Smooth muscle cell (in vitro differentiated cells): ENCODE results near the gene ATG7. TPM values are rescaled to one million over a fixed set of nuclear protein-coding genes. Genes with fewer than 3 reads are reported as not detected.

ENCODE experiments used
- DNase-seq: peaks from one replicate; lab custom pipeline; 2025; ENCODE audit not compliant: unreplicated experiment; lab: John Stamatoyannopoulos, UW
- H2AFZ ChIP-seq: fragments of 200-600 bp; sonication (generic); 2 replicates; pipeline ENCODE4 v1.6.0; 2016; ENCODE audit warnings: antibody characterized with exemption, low read depth, mild to moderate bottlenecking
- H3F3A ChIP-seq: fragments of 200-600 bp; sonication (generic); 2 replicates; pipeline ENCODE4 v1.6.0; 2017; ENCODE audit warnings: antibody characterized with exemption, low read depth
- H3K27ac ChIP-seq: fragments of 200-600 bp; sonication (generic); 2 replicates; pipeline ENCODE4 v1.5.1; 2016; ENCODE audit warnings: low read depth, mild to moderate bottlenecking
- H3K27me3 ChIP-seq: fragments of 200-600 bp; sonication (generic); 2 replicates; pipeline ENCODE4 v1.6.1; 2016; ENCODE audit warnings: low read depth, mild to moderate bottlenecking
- H3K36me3 ChIP-seq: fragments of 200-600 bp; sonication (generic); 2 replicates; pipeline ENCODE4 v1.5.1; 2016; ENCODE audit warnings: low read depth
- H3K4me1 ChIP-seq: fragments of 200-600 bp; sonication (generic); 2 replicates; pipeline ENCODE4 v1.5.1; 2016; ENCODE audit warnings: low read depth
- H3K4me2 ChIP-seq: fragments of 200-600 bp; sonication (generic); 2 replicates; pipeline ENCODE4 v1.6.0; 2016; ENCODE audit warnings: mild to moderate bottlenecking
- H3K4me3 ChIP-seq: fragments of 200-600 bp; sonication (generic); 2 replicates; pipeline ENCODE4 v1.5.1; 2016; ENCODE audit warnings: mild to moderate bottlenecking
- H3K79me2 ChIP-seq: fragments of 200-600 bp; sonication (generic); 2 replicates; pipeline ENCODE4 v1.6.0; 2016; ENCODE audit warnings: low read depth, mild to moderate bottlenecking
- H3K9ac ChIP-seq: fragments of 200-600 bp; sonication (generic); 2 replicates; pipeline ENCODE4 v1.6.0; 2016; ENCODE audit warnings: low read depth
- H3K9me3 ChIP-seq: fragments of 200-600 bp; sonication (generic); replicated peaks from 2 replicates; pipeline ENCODE4 v1.5.1; 2016; ENCODE audit warnings: low read depth
- H4K20me1 ChIP-seq: fragments of 200-600 bp; sonication (generic); 2 replicates; pipeline ENCODE4 v1.6.0; 2016; ENCODE audit warnings: low read depth
- WGBS: methylation state at CpG from one replicate; pipeline ENCODE4 v1.1.7; 2016; ENCODE audit warnings: low lambda C conversion rate; 5-methylcytosine and 5-hydroxymethylcytosine counted together
- polyA plus RNA-seq: library from polyadenylated mRNA; unstranded; fragments of >200 nt; fragmentation: Nextera tagmentation; extraction: Ambion mirVana; gene quantifications from 2 replicates; pipeline ENCODE4 v1.2.1, GENCODE V29; 2016
- total RNA-seq: library from RNA; depleted of rRNA; stranded (reverse); fragments of >200 nt; gene quantifications from 2 replicates; pipeline ENCODE4 v1.2.3, GENCODE V29; 2014
- TF ChIP-seq, protein P1 (sequence below): fragments of 200-600 bp; sonication (generic); IDR thresholded peaks from 2 replicates; pipeline ENCODE4 v1.5.1; 2017; ENCODE audit warnings: borderline replicate concordance, mild to moderate bottlenecking, antibody characterized with exemption; ENCODE audit not compliant: insufficient read depth, poor library complexity, severe bottlenecking

The ATG7 gene
- total and polyA plus RNA-seq, 2 experiments from 2014 or later: 19.4 to 40.3 TPM

DNA sequence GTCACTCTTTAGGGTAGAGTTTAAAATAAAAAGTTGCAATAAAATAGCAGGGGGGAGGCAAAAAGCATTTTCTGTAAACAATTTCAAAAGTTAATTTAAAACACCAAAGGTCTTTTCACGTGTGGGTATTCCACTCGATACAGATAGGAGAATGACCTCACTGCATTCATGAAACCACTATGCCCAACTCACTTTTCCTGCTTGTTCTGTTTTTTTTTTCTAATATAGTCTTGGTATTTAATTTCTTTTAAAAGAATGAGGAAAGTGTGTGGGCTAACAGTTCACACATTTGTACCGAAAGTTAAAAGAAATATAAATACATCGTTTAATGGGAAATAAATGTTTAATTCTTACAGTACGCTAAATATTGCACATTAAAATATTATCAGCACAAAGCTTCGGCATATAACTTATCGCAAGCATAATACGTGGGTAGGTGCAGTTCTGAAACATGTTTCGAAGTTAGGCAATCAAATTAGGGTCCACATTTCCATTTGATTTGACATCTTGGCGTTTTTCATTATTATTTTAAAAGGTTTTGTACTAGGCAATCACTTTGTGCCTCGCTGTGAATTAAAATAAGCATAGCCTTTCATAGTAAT is 330.1 kb downstream of the ATG7 start:
- Histone ChIP-seq H3F3A (peaks cover 43% of the 10 kb centered on the region), H4K20me1 (peaks cover 6% of the 10 kb centered on the region)
- TF ChIP-seq, protein P1, sequence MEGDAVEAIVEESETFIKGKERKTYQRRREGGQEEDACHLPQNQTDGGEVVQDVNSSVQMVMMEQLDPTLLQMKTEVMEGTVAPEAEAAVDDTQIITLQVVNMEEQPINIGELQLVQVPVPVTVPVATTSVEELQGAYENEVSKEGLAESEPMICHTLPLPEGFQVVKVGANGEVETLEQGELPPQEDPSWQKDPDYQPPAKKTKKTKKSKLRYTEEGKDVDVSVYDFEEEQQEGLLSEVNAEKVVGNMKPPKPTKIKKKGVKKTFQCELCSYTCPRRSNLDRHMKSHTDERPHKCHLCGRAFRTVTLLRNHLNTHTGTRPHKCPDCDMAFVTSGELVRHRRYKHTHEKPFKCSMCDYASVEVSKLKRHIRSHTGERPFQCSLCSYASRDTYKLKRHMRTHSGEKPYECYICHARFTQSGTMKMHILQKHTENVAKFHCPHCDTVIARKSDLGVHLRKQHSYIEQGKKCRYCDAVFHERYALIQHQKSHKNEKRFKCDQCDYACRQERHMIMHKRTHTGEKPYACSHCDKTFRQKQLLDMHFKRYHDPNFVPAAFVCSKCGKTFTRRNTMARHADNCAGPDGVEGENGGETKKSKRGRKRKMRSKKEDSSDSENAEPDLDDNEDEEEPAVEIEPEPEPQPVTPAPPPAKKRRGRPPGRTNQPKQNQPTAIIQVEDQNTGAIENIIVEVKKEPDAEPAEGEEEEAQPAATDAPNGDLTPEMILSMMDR: no peak

DNA sequence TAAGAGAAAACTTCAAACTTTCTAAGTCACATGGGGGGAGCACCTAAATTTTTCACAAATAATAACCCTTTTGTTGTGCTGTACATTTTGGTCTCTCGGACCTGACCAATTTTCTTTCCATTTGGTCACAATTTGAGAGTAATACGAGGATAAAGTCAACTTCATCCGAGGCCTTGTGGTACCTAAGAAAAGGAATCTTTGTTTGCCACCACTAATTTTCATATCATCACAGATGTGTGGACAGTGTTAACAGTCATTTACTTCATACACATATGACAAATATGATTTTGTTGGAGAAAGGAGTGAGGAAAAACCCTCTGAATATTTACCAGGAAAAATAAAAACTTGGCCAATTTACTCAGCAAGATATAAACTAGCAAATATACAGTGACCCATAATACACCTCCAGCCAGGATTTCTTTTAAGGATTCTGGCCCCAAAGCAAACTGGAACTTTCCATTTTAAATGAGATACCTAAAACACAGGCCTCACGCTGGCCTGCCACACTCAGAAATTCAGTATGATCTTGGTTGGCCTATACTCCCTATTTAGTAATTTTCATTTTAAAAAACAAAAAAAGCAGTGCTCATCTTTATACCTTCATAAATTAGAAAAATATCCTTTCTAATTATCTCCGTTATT is 330.8 kb downstream of the ATG7 start:
- no peak for DNase-seq
- TF ChIP-seq, protein P1: no peak
- H3K9ac ChIP-seq: peak overlapping the region; percentile 89
- H3K27me3 ChIP-seq: no peaks in the 10 kb centered on the region
- peaks cover 58% of the 10 kb centered on the region for H3K4me1 ChIP-seq
- peaks cover 45% of the 10 kb centered on the region for H3F3A ChIP-seq
- H3K4me3 ChIP-seq: no peak overlapping the region
- whole genome bisulfite sequencing: 86% methylated on average over 5 of the region's 5 CpGs
- peaks cover 78% of the 10 kb centered on the region for H3K79me2 ChIP-seq
- peak overlapping the region; percentile 67 for H3K4me2 ChIP-seq
- H4K20me1 ChIP-seq: peaks cover 11% of the 10 kb centered on the region
- no peaks in the 10 kb centered on the region for H3K9me3 ChIP-seq
- no peaks in the 10 kb centered on the region for H3K36me3 ChIP-seq
- H2AFZ ChIP-seq: no peak overlapping the region
- peak overlapping the region; percentile 98 for H3K27ac ChIP-seq

More for the DNA sequence above, 330.1 kb downstream of the ATG7 start:
- peaks cover 78% of the 10 kb centered on the region for H3K79me2 ChIP-seq
- no peak overlapping the region for H2AFZ ChIP-seq
- no peaks in the 10 kb centered on the region for H3K27me3 ChIP-seq
- H3K27ac ChIP-seq: peak overlapping the region; percentile 98
- no peaks in the 10 kb centered on the region for H3K9me3 ChIP-seq
- peak overlapping the region; percentile 67 for H3K4me2 ChIP-seq
- H3K4me1 ChIP-seq: peaks cover 52% of the 10 kb centered on the region
- H3K4me3 ChIP-seq: no peak overlapping the region
- no peaks in the 10 kb centered on the region for H3K36me3 ChIP-seq
- WGBS: 75% methylated on average over 11 of the region's 11 CpGs
- no peak for DNase-seq
- H3K9ac ChIP-seq: peak overlapping the region; percentile 89

DNA sequence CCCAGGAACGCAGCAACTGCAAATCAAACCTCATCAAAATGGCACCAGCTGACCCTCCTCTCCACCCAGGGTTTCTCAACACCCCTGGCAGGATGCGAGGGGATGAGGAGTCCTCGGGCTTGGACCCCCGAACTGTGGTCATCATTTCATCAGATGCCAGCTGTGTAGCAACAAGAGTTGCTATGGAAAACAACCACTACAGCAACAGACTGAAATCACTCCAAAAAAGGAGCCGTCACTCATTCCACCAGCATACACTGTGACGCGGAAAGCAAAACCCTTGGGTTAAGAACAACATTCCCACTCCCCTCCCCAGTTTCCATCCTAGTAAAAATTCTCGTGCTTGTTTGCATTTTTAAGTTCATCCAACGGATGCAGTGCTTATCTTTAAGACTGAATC is 331.4 kb downstream of the ATG7 start:
- 27% methylated on average over 9 of the region's 9 CpGs for WGBS
- no peak overlapping the region for H2AFZ ChIP-seq
- H4K20me1 ChIP-seq: peaks cover 11% of the 10 kb centered on the region
- peak overlapping the region; percentile 89 for H3K9ac ChIP-seq
- H3K4me2 ChIP-seq: peak overlapping the region; percentile 67
- DNase-seq: no peak
- H3K27ac ChIP-seq: peak overlapping the region; percentile 98
- peaks cover 52% of the 10 kb centered on the region for H3F3A ChIP-seq
- TF ChIP-seq, protein P1: no peak
- H3K9me3 ChIP-seq: no peaks in the 10 kb centered on the region
- peaks cover 78% of the 10 kb centered on the region for H3K79me2 ChIP-seq
- H3K27me3 ChIP-seq: no peaks in the 10 kb centered on the region
- H3K4me3 ChIP-seq: no peak overlapping the region
- no peaks in the 10 kb centered on the region for H3K36me3 ChIP-seq
- H3K4me1 ChIP-seq: peaks cover 65% of the 10 kb centered on the region
